ENCODE data around the gene SHF.

Gene SHF

GRCh38 chr15:45123397-45123796 is 64.4 kb downstream of the SHF start:
- no peak for DNase-seq

DNA sequence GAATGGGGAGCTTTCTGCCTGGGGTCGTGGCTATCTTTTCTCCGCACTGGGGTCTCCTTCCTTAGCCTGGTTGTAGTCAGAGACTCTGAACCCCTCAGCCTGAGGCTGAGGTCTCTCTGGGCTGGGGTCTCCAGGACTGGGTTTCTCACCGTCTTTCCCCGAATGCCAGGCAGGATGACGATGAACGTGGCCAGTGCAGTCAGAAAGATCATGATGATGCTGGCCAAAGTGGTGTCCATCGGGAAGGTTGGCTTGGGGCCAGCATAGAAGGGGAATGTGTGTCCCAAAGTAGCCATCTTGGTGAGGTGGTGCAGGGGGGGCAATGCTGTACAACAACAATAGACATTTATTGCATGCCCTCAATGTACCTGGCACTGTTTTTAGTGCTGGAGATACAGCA is 65.0 kb downstream of the SHF start:
- no peak for DNase-seq

DNA sequence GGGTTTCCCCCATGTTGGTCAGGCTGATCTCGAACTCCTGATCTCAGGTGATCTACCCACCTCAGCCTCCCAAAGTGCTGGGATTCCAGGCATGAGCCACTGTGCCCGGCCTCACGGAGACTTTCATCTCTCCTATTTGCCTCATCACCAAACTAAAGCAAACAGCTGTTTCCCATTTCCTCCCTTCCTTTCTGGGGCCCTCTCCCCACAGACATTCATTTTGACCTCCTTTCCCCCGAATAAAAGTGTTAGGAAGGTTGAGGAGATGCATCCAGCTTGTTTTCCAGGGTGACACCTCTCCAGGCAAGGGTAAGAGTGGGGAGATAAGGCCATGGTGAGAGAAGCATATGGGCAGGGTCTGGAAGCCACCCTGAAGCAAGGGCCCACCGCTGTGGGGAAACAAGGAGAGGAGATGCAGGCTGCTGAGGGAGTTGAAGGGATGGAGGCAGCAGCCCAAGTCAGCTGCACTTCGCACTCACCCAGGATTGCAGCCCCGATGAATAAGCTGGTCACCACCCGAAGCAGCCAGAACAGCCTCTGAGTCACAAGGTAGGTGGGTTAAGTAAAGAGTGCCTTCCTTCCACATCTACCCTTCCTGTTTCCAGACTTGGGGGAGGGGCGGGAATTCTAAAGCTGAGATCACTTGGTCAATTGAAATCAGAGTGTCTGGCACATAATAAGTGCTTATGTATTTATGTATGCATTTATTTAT is 65.9 kb downstream of the SHF start:
- DNase-seq = no peak

- no peak for DNase-seq
Observed at GRCh38 chr15:45121020-45121419, 66.7 kb downstream of the SHF start.

- no peak for DNase-seq
Observed at GRCh38 chr15:45120081-45120972, 67.4 kb downstream of the SHF start.

DNA sequence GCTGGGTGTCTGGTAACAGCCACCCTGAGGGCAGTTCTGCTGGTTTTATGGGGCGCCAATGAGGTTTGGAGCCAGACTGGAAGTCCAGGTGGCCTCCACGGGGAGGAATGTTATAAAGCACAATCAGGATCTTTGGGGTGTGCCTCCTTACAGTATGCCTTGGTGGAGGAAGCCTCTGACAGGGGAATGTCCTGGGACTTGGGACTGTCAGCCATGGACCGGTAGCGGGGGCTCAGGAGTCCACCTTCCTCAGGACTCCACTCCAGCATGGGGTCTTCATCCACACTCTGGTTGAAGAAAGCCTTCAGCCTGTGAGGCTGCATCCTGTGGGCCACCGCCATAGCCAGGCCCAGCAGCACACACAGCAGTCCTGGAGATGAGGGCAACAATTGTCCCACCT is 68.8 kb downstream of the SHF start:
- DNase-seq = no peak

DNA sequence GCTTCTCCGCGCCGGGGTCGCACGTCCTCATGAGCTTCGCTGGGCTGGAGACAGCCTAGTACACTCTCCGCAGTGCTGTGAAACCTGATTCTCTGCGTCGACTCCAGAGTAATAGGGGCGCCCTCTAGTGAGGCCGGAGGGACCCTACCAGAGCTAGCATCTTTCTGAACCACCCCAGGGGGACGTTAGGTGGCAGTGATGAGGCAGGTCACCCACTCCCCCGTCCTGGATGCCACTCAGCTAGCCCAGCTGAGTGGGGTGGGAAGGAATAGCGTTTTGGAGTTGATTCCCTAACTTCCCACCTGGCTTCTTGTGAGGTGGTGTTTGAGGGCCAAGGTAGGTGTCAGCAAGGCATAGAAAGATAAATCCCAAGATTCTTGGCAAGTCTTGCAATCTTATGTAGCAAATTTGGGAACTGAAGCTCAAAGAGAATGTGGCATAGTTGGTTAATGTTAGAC is 69.6 kb downstream of the SHF start:
- peak; percentile 76 for DNase-seq

DNA sequence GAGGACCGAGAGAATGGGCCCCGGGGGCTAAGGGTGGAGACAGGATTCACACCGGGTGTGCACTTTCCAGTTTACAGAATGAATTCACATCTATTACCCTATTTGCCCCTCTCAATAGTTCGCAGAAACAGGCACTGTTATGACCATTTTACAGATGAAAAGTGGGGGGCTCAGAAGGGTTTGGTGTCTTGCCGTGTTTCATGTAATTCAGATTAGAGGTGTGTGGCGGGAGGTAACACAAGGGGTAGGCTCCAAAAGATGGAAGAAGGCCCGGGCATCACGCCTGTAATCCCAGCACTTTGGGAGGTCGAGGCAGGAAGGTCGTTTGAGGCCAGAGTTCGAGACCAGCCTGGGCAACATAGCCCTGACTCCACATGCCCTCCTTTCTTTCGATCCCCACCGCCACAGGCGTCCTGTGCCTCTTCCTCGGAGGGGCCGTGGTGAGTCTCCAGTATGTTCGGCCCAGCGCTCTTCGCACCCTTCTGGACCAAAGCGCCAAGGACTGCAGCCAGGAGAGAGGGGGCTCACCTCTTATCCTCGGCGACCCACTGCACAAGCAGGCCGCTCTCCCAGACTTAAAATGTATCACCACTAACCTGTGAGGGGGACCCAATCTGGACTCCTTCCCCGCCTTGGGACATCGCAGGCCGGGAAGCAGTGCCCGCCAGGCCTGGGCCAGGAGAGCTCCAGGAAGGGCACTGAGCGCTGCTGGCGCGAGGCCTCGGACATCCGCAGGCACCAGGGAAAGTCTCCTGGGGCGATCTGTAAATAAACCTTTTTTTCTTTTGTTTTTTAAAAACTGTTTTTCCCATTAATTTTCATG is 70.2 kb downstream of the SHF start:
- DNase-seq = no peak

Measured in central memory CD4-positive, alpha-beta T cell (primary cell).